ENCODE results near the gene ULBP1. TPM values are rescaled to one million over a fixed set of nuclear protein-coding genes. Genes with fewer than 3 reads are reported as not detected.
A peak's percentile ranks its signal among the peaks of the same experiment; 100 is the strongest.
"Not testable (repeated sequence)": the region's sequence is repeated elsewhere in the genome, so short reads cannot be mapped to it uniquely, and the experiment has no call there.

Gene ULBP1
- total RNA-seq, 1 experiment from 2014 or later = 0.76 TPM

DNA sequence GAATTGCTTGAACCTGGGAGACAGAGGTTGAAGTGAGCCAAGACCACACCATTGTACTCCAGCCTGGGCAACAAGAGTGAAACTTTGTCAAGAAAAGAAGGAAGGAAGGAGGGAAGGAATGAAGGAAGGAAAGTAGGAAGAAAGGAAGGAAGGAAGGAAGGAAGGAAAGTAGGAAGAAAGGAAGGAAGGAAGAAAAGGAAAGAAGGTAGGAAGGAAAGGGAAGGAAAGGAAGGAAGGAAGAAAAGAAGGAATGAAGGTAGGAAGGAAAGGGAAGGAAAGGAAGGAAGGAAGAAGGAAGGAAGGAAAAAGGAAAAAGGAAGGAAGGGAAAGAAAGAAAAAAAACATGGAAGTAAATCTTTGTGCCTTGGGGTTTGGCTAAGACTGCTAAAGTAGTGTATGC is 11.7 kb downstream of the ULBP1 start:
- DNase-seq (ENCODE audit: low read depth) = no peak

DNA sequence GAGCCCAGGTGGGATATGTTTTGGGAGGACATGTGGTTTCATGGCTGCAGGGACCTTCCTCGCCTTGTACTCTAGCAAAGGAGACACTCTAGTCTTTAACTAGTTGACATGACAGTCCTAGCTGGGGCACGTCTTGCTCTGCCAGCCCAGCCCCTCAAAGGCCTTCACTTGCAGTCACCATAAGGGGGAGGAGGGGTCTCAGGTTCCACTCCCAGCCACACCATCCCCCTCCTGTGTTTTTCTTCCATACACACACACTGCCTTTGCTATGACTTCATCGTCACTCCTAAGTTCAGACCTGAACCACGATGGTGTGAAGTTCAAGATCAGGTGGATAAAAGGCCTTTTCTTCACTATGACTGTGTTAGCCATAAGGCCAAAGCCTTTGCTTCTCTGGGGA is 13.5 kb downstream of the ULBP1 start:
- DNase-seq (ENCODE audit: low read depth) = no peak

DNA sequence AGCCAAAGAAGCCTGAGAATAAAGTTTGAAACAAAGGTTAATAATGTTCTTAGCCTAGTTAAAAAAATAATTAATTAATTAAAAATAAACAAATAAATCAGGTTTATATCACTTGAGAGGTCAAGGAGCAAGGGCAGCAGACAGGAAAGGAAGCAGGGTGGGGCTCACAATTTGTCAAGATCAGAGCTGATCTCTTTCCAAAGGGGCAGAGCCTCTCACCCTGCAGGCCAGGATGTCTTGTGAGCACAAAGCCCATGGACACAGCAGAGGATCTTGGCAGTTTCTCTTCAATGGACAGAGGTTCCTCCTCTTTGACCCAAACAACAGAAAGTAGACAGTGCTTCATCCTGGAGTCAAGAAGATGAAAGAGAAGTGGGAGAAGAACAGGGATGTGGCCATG is 14.9 kb downstream of the ULBP1 start:
- no peak for DNase-seq (ENCODE audit: low read depth)

DNA sequence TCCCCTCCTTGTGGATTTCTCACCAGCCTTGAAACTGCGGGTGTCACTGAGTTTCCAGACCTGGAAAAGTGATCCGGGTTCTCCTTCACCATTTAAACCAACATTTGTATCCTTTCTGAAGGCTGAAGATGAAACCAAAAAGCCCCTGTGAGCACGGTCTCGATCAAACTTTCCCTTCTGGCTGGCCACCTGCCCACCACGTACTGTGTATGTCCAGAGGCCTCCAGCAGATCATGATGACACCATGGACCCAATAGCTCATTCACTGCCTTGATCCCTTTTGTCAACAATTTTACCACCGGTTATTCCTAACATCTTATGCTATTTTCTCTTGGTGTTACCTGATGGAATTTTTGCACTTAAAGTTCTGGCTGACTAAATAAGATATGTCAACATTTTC is 15.6 kb downstream of the ULBP1 start:
- no peak for DNase-seq (ENCODE audit: low read depth)

DNA sequence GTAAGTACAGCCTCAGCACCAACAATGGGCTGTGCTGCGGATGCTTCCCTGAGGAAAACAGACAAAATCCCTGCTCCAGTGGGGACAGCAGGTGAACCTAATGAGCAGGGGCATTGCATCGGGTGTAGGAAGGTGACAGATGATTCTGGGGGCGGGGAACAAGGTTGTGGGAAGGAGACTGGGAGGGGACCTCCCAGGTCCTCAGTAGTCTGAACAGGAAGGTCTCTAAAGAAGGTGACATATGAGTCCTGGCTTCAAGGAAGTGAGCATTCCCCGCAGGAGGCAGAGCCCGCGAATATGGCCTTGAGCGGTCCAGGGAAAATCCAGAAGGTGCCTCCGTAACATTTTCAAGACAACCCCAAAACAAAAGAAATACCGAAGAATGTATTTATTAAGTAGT is 19.4 kb downstream of the ULBP1 start:
- DNase-seq (ENCODE audit: low read depth) = no peak

DNA sequence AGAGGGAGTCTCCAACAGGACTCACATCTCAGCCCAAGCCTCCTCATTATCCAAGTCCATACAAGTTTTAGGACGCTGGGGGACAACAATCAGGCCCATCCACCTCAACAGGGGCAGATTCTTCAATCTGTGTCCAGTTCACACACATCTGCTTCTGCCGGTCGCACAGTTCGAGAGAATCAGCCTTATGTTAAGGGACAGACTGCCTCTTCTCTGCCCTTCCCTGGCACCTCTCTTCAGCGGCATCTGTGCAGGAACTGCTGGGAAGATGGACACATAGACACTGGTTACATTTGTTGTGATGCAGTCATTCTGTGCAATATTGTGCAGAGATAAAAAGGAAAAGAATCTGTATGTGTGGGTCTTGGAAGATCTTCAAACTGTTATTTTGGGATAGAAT is 21.0 kb downstream of the ULBP1 start:
- DNase-seq (ENCODE audit: low read depth) = no peak

DNA sequence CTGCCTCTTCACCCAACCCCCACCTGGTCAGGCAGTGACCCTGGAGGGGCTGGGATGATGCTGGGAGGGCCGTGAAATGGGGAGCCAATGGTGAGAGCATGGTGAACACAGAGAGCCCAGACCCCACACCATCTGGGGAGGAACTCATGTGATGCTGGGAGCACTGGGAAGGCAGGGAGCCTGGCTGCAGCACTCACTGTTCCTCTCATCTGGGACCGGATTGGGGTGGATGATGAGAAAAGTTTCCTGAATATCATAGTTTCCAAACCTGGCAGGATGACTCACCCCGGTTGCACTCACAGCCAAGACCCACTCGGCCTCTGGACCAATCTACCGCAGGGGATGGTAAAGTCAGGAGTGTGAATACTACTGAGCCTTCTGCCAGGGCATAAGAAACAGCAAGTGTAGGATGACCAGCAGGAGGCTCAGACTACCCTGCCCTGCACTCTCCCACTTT is 21.8 kb downstream of the ULBP1 start:
- DNase-seq (ENCODE audit: low read depth) = peak; percentile 54

DNA sequence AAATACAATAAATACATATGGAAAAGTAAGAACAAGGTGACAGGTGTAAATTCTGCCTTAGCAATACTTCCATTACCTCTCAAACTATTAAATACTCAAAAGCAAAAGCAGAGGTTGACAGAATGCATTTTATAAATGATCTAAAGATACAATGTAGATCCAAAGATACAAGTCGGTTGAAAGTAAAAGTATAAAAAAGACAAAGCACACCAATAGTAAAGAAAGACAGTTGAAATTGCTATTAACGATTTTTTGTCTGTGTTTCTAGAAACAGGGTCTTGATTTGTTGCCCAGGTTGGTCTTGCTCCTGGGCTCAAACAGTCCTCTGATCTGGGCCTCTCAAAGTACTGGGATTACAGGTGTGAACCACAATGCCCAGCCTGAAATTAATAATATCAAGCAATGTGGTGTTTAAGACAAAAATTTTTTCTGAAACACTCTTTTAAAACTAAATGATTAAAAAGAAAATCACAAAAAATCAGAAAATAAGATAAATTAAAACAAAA is 23.9 kb downstream of the ULBP1 start:
- no peak for DNase-seq (ENCODE audit: low read depth)

DNA sequence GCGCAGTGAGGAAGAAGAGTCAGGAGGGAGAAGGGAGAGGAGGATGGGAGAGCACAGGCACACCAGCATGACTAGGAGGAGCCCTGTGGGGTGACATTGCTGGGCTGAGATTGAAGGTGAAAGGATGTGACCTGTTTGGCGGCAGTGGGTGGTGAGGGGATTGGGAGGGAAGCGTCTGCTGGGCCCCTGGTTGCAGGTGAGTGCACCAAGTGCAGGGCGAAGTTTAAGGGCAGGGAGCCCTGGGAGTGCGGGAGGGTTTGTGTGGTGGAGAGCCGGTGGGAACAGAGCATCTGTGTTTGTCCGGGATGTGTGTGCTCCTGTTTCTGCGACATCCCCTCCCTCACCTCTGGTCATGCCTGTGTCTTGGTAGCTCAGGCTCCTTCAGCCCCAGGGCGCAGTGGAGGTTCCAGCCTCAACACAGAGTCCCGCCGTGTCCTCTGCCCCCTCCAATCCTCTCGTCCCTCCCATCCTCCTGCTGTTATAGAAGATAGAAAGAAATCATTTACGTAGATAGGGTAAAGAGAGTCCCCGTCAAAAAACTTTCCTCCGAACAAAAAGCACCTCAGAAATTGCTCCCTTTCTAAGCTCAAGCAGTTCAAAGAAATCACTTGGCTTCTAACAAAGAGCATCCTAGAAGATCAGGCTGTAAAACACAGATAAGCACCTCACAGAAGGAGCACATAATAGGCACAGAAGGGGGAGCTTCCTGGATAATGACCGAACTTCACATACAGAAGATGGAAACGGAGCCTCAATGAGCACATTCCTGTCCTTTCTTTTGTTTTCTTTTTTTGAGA is 25.0 kb downstream of the ULBP1 start:
- no peak for DNase-seq (ENCODE audit: low read depth)

DNA sequence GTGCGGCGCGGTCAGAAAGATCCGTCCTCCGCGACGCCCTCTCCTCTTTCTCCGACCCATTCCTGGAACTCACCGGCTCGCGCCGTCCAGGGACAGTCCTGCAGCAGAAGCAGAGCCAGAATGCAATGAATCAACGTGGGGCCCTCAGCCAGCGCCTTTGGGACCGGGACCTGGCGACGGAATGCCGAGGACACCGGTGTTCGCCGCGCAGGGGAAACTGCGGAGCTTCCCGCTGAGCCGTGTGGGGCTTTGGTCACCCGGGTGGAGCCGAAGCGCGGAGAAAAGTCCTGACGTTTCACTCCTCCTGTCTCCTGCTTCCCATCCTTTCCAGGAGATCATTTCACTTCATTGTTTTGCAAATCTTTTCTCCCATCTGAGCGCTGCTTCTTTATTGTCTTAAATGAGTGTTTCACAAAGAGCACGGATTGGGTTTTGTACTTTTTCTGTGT is 26.5 kb downstream of the ULBP1 start:
- DNase-seq (ENCODE audit: low read depth) = no peak

DNA sequence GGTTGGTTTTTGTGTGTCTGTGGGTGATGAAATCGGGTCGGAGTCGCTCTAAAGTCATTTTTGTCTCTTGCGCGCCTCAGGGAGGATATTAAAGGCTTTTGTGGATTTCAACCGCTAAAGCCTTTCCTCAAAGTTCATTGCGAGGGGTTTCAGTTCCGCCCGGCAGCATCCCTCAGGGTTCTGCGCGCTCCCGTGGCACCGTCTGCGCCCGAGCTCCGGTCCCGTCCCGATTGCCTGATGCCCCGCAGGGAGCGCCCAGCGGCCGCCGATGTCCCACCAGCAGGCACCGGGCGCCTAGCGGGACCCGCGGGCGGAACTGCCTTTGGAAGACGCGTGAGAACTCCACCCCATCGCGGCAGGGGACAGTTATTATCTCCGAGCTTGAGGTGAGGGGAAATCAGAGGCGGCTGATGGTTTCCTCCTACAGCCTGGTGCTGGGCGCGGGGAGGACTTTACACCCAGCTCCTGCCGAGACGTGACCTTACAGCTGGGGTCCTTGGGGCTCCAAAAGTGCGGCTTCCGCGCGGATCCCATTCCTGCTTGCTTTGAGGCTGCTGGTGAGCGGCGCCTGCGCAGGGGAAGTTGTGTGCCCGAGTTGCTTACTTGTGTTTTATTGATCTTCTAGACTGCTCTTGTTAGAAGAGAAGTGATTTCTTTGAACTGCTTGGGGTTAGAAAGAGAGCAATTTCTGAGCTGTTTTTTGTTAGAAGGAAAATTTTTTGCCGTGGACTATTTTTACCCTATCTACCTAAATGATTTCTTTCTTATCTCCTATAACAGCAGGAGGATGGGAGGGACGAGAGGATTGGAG is 27.1 kb downstream of the ULBP1 start:
- no peak for DNase-seq (ENCODE audit: low read depth)

DNA sequence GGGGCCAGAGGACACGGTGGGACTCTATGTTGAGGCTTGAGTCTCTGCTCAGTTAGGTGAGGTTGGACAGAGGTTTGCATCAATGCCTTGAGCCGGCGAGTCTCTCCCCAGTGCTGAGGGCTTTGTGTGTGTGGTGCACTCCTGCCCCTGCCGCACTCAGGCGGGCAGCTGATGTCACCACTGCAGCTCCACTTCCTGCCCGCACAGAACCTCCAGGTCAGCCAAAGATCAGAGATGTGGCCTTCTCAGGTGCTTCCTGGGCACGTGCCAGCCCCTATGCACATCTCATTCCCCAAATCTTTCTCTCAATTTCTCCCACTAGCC is 27.7 kb downstream of the ULBP1 start:
- not testable (repeated sequence) for DNase-seq (ENCODE audit: low read depth)

DNA sequence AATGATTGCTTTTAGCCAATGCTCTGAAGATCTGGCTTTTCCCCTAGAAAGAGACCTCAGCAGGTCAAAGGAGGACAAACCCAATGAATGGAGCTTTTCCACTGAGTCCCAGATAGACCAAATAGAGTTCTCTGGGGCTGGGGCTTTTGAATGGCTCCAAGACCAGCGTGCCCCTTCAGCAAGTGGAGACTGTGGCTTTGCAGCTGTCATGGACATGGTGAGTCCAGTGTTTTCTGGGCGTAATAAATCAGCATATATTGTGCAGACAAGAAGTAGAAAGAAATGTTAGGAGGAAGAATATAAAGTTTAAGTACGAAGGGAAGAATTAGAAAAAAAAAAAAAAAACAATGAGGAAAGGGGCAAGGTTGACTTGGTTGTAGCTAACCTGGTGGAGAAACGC is 28.1 kb downstream of the ULBP1 start:
- no peak for DNase-seq (ENCODE audit: low read depth)

DNA sequence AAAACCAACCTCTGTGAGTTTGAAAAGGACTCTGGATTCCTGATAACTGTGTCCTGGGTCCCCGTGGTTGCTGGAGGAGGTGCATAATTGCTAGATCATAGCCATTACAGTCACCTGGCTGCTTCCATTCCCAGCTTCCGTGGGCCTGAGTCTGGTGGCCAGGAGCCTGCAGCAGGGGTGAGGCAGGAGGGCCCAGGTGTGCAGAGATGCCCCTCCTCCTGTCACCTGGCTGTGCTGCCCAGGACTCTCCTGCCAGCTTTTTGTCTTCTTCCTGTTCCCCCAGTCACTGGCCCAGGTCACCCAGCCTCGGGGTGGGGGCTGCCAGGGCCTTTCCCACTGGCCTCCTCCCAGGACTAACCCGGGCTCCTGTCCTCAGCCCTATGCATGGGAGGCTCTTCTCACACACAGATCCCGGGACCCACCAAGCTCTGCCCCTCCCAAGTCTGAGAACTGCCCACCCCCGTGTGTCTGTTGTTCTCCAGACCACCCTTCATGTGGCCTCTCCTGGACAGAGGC is 31.6 kb downstream of the ULBP1 start:
- DNase-seq (ENCODE audit: low read depth) = no peak

DNA sequence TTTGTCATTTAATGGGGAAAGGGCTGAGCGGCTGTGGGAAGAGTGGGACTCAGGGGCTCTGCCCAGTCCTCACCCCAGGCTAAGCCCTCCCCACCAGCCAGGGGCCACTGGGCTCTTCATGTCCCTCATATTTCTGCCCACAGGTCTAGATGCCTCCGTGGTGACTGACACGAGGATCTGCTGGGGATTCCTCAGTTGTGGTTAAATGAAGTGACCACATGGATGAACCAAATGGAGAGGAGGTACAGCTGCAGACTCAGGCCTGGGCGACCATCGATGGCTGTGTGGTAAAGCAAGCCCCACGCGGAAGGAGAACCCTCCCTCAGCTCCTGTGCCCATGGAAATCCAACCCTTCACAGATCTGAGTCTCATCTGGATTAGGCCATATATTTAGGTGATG is 32.2 kb downstream of the ULBP1 start:
- DNase-seq (ENCODE audit: low read depth) = peak; percentile 21

DNA sequence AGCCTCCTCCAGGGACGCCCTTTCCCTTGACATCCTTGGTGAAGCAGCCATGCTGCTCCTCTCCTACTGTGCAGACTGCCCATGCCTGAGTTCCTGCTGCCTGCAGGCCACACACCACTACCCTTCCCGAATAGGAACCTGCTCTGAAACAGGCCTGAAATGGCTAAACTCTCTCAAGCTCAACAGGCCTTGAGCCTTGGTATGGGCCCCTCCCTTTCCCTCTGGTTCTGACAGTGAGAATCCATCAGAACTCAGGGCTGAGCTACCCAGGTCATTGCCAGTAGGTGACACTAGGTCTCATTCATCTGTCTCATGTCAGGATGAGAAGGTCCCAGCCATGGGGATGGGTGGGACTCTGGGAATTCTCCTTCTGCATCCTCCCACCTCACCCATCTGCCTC is 35.9 kb downstream of the ULBP1 start:
- no peak for DNase-seq (ENCODE audit: low read depth)

DNA sequence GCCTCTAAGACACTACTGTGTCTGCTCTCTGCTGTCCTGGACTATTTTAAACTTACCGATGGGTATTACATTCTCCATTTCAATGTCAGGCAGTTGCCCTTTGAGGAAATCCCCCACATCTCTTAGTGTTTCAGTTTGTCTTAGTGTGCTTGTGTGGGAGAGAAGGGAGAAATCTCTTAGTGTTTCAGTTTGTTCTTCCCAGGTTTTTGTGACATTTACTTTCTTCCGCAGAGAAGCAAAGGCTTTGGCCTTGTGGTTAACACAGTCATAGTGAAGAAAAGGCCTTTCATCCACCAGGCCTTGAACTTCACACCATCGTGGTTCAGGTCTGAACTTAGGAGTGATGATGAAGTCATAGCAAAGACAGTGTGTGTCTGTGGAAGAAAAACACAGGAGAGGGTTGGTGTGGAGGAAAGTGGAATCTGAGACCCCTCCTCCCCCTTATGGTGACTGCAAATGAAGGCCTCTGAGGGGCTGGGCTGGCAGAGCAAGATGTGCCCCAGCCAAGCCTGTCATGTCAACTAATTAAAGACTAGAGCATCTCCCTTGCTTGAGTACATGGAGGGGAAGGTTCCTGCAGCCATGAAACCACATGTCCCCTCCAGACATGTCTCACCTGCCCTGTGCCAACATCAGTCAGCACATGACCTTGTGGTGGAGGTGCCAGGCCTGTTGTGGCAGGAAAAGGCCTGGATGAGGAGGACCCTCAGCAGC is 37.7 kb downstream of the ULBP1 start:
- DNase-seq (ENCODE audit: low read depth) = no peak

DNA sequence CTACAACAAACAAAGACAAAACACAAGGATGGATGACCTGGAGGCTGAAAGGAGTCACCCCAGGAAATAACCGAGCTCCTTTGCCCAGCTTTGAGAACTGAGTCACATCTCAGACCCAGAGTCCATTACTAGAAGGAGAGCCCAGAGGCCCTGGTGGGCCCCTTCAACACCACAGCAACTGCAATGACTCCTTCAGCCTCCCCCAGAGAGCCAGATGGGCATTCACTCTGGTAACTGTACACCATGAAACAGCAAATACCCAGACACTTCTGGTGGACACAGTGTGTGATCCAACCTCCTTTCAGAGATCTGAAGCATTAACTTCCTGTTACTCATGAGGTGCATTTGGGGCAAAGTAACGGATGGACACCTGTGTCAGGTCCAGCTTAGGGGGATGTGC is 39.0 kb downstream of the ULBP1 start:
- no peak for DNase-seq (ENCODE audit: low read depth)

DNA sequence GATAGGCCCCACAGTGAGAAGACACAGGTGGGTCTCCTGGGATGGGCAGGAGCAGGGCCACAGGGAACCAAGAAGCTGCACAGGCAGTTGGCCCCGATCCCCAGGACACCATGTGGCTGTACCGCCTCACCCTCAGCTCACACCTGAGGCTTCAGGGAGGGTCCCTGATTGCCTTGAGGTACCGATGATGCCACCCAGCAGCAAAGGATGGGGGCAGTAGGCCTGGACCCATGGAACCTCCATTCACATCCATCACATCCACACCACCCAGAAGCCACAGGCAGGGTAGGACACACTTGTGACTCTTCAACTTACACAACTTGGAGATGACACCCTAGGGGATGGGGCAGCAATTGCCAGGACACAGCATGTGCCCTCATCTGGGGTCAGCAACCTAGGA is 39.9 kb downstream of the ULBP1 start:
- DNase-seq (ENCODE audit: low read depth) = not testable (repeated sequence)

DNA sequence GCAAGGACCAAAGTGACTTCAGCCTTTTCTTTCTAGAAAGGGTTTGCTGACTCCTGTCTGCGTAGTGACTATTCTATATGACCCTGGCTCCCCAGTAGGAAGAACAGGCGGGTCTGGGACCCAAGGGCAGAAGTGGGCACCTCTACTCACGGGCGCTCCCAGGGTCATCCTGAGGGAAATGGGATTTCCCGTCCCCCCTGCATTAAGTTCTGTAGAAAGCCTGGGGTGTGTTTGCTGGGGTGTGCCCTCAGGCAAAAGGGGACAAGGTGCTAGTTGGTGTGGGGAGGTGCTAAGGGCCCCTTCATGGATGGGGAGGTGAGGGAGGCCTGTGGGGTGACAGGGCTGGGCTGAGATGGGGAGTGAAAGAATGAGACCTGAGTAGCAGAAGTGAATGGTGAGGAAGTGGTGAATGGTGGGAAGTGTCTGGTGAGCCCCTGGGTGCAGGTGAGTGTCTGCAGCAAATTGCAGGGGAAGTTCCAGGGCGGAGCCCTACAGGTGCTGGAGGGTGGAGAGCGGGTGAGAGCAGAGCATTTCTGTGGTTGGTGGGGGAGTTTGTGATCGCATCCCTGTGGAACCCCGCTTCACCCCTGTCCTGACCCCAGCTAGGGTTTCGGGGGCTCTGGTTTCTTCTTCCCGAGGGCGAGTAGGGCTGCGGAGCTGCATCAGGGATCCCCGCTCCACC is 40.5 kb downstream of the ULBP1 start:
- no peak for DNase-seq (ENCODE audit: low read depth)
